NCI-H2029 (cell line): ENCODE data around the gene TSC1.
A peak's percentile ranks its signal among the peaks of the same experiment; 100 is the strongest.

ENCODE experiments used
- DNase-seq: peaks from one replicate; lab custom pipeline; 2025; lab: John Stamatoyannopoulos, UW

The TSC1 gene

GRCh38 chr9:132887181-132888120, 57.0 kb downstream of the TSC1 start:
- no peak for DNase-seq

- DNase-seq, result no peak
These were observed 58.1 kb downstream of the TSC1 start for GRCh38 chr9:132886334-132886725.

GRCh38 chr9:132885720-132886333, 58.6 kb downstream of the TSC1 start:
- DNase-seq, result no peak

- no peak for DNase-seq
These were observed 60.8 kb downstream of the TSC1 start for GRCh38 chr9:132883349-132884294.

GRCh38 chr9:132882616-132883015, 61.8 kb downstream of the TSC1 start:
- DNase-seq, result no peak

GRCh38 chr9:132881826-132882225, 62.6 kb downstream of the TSC1 start:
- DNase-seq, result no peak

- DNase-seq, result no peak
These were observed 64.1 kb downstream of the TSC1 start for GRCh38 chr9:132880324-132880661.

GRCh38 chr9:132879457-132880323, 64.7 kb downstream of the TSC1 start:
- DNase-seq, result no peak

GRCh38 chr9:132878695-132879456, 65.5 kb downstream of the TSC1 start, which contains the start of gene SPACA9:
SPACA9 (plus strand) TSS chr9:132878898; CDS start chr9:132883948, 5,050 bp downstream.
- DNase-seq, result no peak

GRCh38 chr9:132877824-132878694, 66.4 kb downstream of the TSC1 start, which contains the start of gene AK8:
AK8 (minus strand) TSS chr9:132878284; CDS start chr9:132878255, 29 bp downstream.
- peak; percentile 36 for DNase-seq

GRCh38 chr9:132877458-132877823, 67.0 kb downstream of the TSC1 start:
- DNase-seq, result no peak

GRCh38 chr9:132876849-132877248, 67.6 kb downstream of the TSC1 start:
- DNase-seq, result no peak

GRCh38 chr9:132875159-132875558, 69.3 kb downstream of the TSC1 start:
- no peak for DNase-seq

- DNase-seq, result no peak
These were observed 71.0 kb downstream of the TSC1 start for GRCh38 chr9:132873403-132873802.

- no peak for DNase-seq
These were observed 75.2 kb downstream of the TSC1 start for GRCh38 chr9:132869266-132869665.

- DNase-seq, result no peak
These were observed 77.5 kb downstream of the TSC1 start for GRCh38 chr9:132866898-132867297.

GRCh38 chr9:132864691-132865090, 79.7 kb downstream of the TSC1 start:
- no peak for DNase-seq

GRCh38 chr9:132864277-132864676, 80.1 kb downstream of the TSC1 start:
- DNase-seq, result no peak

- DNase-seq, result no peak
These were observed 81.3 kb downstream of the TSC1 start for GRCh38 chr9:132863096-132863495.
